Endothelial cell of umbilical vein (primary cell): ENCODE results near the gene QDPR. TPM values are rescaled to one million over a fixed set of nuclear protein-coding genes. Genes with fewer than 3 reads are reported as not detected.
"Not testable (repeated sequence)": the region's sequence is repeated elsewhere in the genome, so short reads cannot be mapped to it uniquely, and the experiment has no call there.

Experiments
- BruUV-seq: library from RNA; stranded (reverse); fragments of 400-500 nt; replicated peaks from 2 replicates; lab custom pipeline; 2021; lab: Mats Ljungman, UMichigan
- CTCF ChIA-PET: fragments of 300-600, 350-600 bp; sonication (Branson Sonifier 250); formaldehyde crosslinking; loops from one replicate; lab custom pipeline; 2021; ENCODE audit warnings: antibody characterized with exemption, inconsistent platforms; lab: Charles Lee
- POLR2A ChIA-PET: fragments of 300-600, 350-600 bp; sonication (Branson Sonifier 250); formaldehyde crosslinking; loops from one replicate; lab custom pipeline; 2021; ENCODE audit warnings: antibody characterized with exemption, inconsistent platforms; lab: Charles Lee
- DNase-seq: peaks from one replicate; pipeline ENCODE4 v3.0.0-alpha.2; 2011; ENCODE audit warnings: low read depth, low spot score
- FAIRE-seq: peaks from 2 replicates; lab custom pipeline; 2011; peaks lifted over from hg19 to GRCh38; lab: Jason Lieb, UNC
- H2AFZ ChIP-seq: 2 replicates; pipeline ENCODE4 v1.6.0; 2012; ENCODE audit warnings: low read depth, low read length, control low read depth, inconsistent platforms
- H3K27ac ChIP-seq: 2 replicates; pipeline ENCODE4 v1.5.1; 2011; ENCODE audit warnings: low read depth, mild to moderate bottlenecking, control low read depth, low read length, moderate library complexity; ENCODE audit not compliant: insufficient read depth
- H3K27me3 ChIP-seq, 2 experiments: 2 replicates each; pipeline versions ENCODE4 v1.6.0 to v1.6.1; 2011; ENCODE audit warnings: low read length in 2 of 2, mixed read lengths in 1 of 2; ENCODE audit not compliant: control insufficient read depth in 2 of 2, insufficient read depth in 2 of 2
- H3K36me3 ChIP-seq, 2 experiments: 2 replicates in 1 of 2; 3 replicates in 1 of 2; pipeline ENCODE4 v1.5.1; 2011; ENCODE audit warnings: low read length in 2 of 2, mild to moderate bottlenecking in 1 of 2, moderate library complexity in 1 of 2; ENCODE audit not compliant: control insufficient read depth in 2 of 2, insufficient read depth in 2 of 2; ENCODE audit errors: extremely low read depth in 1 of 2
- H3K4me1 ChIP-seq: 3 replicates; pipeline ENCODE4 v1.5.1; 2011; ENCODE audit warnings: mild to moderate bottlenecking, low read length; ENCODE audit not compliant: control insufficient read depth, insufficient read depth; ENCODE audit errors: extremely low read depth
- H3K4me2 ChIP-seq: 2 replicates; pipeline ENCODE4 v1.6.1; 2011; ENCODE audit warnings: low read length, control low read depth, mixed read lengths; ENCODE audit not compliant: insufficient read depth
- H3K4me3 ChIP-seq, 3 experiments: fragments of 200-600 bp in 1 of 3; sonication (generic), shearing (Covaris generic) in 1 of 3; replicated peaks in 1 of 3; 2 replicates each; pipeline ENCODE4 v1.5.1; 2011 to 2016; ENCODE audit warnings: control low read depth in 3 of 3, low read length in 3 of 3, mild to moderate bottlenecking in 2 of 3, inconsistent platforms in 1 of 3, low read depth in 1 of 3, moderate library complexity in 1 of 3; ENCODE audit not compliant: insufficient read depth in 1 of 3
- H3K79me2 ChIP-seq: 2 replicates; pipeline ENCODE4 v1.6.0; 2012; ENCODE audit warnings: low read length, inconsistent platforms; ENCODE audit not compliant: control insufficient read depth, insufficient read depth
- H3K9ac ChIP-seq: replicated peaks from 2 replicates; pipeline ENCODE3; 2011; ENCODE audit warnings: low read length, control low read depth; ENCODE audit not compliant: insufficient read depth; ENCODE audit errors: extremely low read depth
- H3K9me1 ChIP-seq: replicated peaks from 3 replicates; pipeline ENCODE4 v1.6.0; 2011; ENCODE audit warnings: mild to moderate bottlenecking, low read length; ENCODE audit not compliant: control insufficient read depth, insufficient read depth; ENCODE audit errors: extremely low read depth
- H3K9me3 ChIP-seq: replicated peaks from 2 replicates; pipeline ENCODE4 v1.5.1; 2012; ENCODE audit warnings: low read length, inconsistent platforms; ENCODE audit not compliant: control insufficient read depth, insufficient read depth
- H4K20me1 ChIP-seq: replicated peaks from 2 replicates; pipeline ENCODE3; 2011; ENCODE audit warnings: mild to moderate bottlenecking, low read length; ENCODE audit not compliant: control insufficient read depth, insufficient read depth; ENCODE audit errors: extremely low read depth
- CTCF ChIP-seq, 2 donors: IDR thresholded peaks; 1 replicate in 1 of 2; 2 replicates in 1 of 2; pipeline ENCODE4 v1.5.1; 2011; ENCODE audit warnings: low read length in 2 of 2, mild to moderate bottlenecking in 2 of 2, moderate library complexity in 2 of 2, control low read depth in 1 of 2, inconsistent platforms in 1 of 2, low read depth in 1 of 2; ENCODE audit not compliant: insufficient read depth in 1 of 2; ENCODE audit errors: extremely low read depth in 1 of 2
- EZH2 ChIP-seq: IDR thresholded peaks from 2 replicates; pipeline ENCODE4 v1.6.1; 2012; ENCODE audit warnings: borderline replicate concordance, low read depth, mild to moderate bottlenecking, moderate library complexity, low read length, inconsistent platforms; ENCODE audit not compliant: severe bottlenecking
- FOS ChIP-seq: IDR thresholded peaks from 2 replicates; pipeline ENCODE4 v1.6.1; 2011; ENCODE audit warnings: mild to moderate bottlenecking, low read length, moderate library complexity, borderline replicate concordance; ENCODE audit not compliant: insufficient read depth
- GATA2 ChIP-seq: IDR thresholded peaks from 2 replicates; pipeline ENCODE4 v1.7.0; 2011; ENCODE audit warnings: low read depth, mild to moderate bottlenecking, moderate library complexity, mixed read lengths, low read length; ENCODE audit not compliant: insufficient read length, insufficient read depth
- JUN ChIP-seq: IDR thresholded peaks from 2 replicates; pipeline ENCODE4 v1.6.1; 2011; ENCODE audit warnings: borderline replicate concordance, low read depth; ENCODE audit not compliant: insufficient read length, insufficient read depth
- MAX ChIP-seq: IDR thresholded peaks from 2 replicates; pipeline ENCODE4 v1.6.1; 2011; ENCODE audit not compliant: insufficient read depth, insufficient read length
- MYC ChIP-seq: IDR thresholded peaks from one replicate; pipeline ENCODE4 v1.6.1; 2011; ENCODE audit warnings: mild to moderate bottlenecking, low read depth, low read length
- POLR2A ChIP-seq: IDR thresholded peaks from 2 replicates; pipeline ENCODE4 v1.6.1; 2012; ENCODE audit warnings: low read depth, mild to moderate bottlenecking, control low read depth, low read length
- POLR2AphosphoS5 ChIP-seq: IDR thresholded peaks from 2 replicates; pipeline ENCODE4 v1.6.1; 2012; ENCODE audit warnings: low read depth, mild to moderate bottlenecking, control low read depth, low read length, moderate library complexity; ENCODE audit not compliant: insufficient read depth
- dilution Hi-C: fragments of 300-500 bp; cut with MboI; formaldehyde crosslinking; loops from one replicate; pipeline ENCODE4 v1.15.0; 2019; ENCODE audit warnings: low sequenced_read_pairs; ENCODE audit not compliant: extremely low pct_ligation_motif_present
- intact Hi-C: fragments of 100-400 bp; cut with micrococcal nuclease; formaldehyde crosslinking; loops from one replicate; pipeline ENCODE4 v1.10.0; 2022
- polyA plus RNA-seq, 4 experiments: library from polyadenylated mRNA; depleted of rRNA in 3 of 4; stranded (reverse) in 3 of 4; unstranded in 1 of 4; fragments of >200 nt; gene quantifications; 2 replicates each; pipeline versions ENCODE4 v1.2.1 to v1.2.3, GENCODE V29; 2011 to 2012; ENCODE audit warnings: missing spikeins in 1 of 4
- total RNA-seq: library from RNA; stranded (reverse); gene quantifications from 2 replicates; pipeline ENCODE4 v1.2.3, GENCODE V29; 2021

QDPR gene
- total and polyA plus RNA-seq, 2 donors (not counting 3 experiments of a cell fraction or from before 2014, with no cell fraction given): 20.5 to 20.9 TPM

DNA sequence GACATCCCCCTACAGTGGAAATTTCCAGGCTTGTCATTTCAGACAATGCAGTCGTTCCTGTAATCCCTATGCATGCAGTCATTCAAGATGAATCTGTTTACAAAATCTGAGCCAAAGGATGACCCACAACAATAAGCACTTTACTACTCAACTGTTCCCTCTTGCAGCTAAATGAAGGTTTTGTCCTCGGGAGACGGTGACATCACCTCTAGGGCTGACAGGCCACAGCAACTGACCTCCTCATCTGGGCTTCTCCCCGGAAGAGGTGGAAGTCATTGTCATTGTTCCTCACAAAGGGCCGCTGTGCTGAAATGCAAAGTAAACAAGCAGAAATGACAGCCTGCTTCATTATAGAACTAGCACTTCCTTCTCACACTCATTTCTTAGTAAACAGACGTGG lies 32.3 kb upstream of the QDPR start:
- FAIRE-seq (no peak), DNase-seq (no peak)
- dilution Hi-C loops: no loop called here
- Histone ChIP-seq H3K9ac (no peak overlapping the region), H2AFZ (no peak overlapping the region), H3K36me3 (no peaks in the 10 kb centered on the region), H3K79me2 (no peaks in the 10 kb centered on the region), H4K20me1 (no peaks in the 10 kb centered on the region), H3K27me3 (peaks cover 2 to 3% of the 10 kb centered on the region in 2 experiments), H3K4me1 (peaks cover 4% of the 10 kb centered on the region), H3K4me3 (no peak overlapping the region), H3K4me2 (no peak overlapping the region), H3K27ac (no peak overlapping the region), H3K9me3 (no peaks in the 10 kb centered on the region), H3K9me1 (no peaks in the 10 kb centered on the region)
- ChIA-PET CTCF (no interaction called here), POLR2A (no interaction called here)
- TF ChIP-seq POLR2A (no peak), EZH2 (no peak), FOS (no peak), CTCF (IDR thresholded peaks at IDR 0.05; ENCODE audit: extremely low read depth in 1 of 2, insufficient read depth in 1 of 2, low read depth in 1 of 2, low read length in 2 of 2) (no peak), POLR2AphosphoS5 (no peak), MAX (no peak), GATA2 (no peak), JUN (no peak), MYC (no peak)
- no TSS peak for BruUV-seq
- intact Hi-C loops: no loop called here

DNA sequence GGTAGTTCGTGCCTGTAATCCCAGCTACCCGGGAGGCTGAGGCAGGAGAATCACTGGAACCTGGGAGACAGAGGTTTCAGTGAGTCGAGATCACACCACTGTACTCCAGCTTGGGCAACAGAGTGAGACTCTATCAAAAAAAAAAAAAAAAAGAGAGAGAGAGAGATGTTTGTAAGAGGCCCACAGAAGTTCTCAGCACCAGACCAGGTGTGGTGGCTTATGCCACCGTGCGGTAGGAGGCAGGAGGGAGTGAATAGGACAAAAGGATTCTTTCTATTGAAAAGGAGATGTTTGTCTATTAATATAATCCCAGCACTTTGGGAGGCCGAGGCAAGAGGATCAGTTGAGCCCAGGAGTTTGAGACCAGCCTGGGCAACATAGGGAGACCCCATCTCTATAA lies 25.2 kb upstream of the QDPR start:
- POLR2A ChIA-PET, FAIRE-seq, CTCF ChIA-PET: not testable (repeated sequence)

More for the DNA sequence above, 25.2 kb upstream of the QDPR start:
- H3K4me2 ChIP-seq, DNase-seq, H3K79me2 ChIP-seq, H3K27me3 ChIP-seq, H3K9me3 ChIP-seq, H3K4me3 ChIP-seq, H2AFZ ChIP-seq, H3K27ac ChIP-seq, H4K20me1 ChIP-seq, H3K4me1 ChIP-seq, H3K36me3 ChIP-seq, dilution Hi-C loops, BruUV-seq, intact Hi-C loops, H3K9me1 ChIP-seq, H3K9ac ChIP-seq: not testable (repeated sequence)
